Epithelial cell of esophagus (primary cell): ENCODE results near the gene FSTL4.
A peak's percentile ranks its signal among the peaks of the same experiment; 100 is the strongest.

ENCODE experiments used
- DNase-seq: peaks from one replicate; pipeline ENCODE4 v3.0.0; 2010; ENCODE audit warnings: low read depth
- H3K4me3 ChIP-seq: 2 replicates; pipeline ENCODE4 v1.5.1; 2011; ENCODE audit warnings: mild to moderate bottlenecking, low read length, control low read depth
- TF ChIP-seq, protein P1 (sequence below): IDR thresholded peaks from 2 replicates; pipeline ENCODE4 v1.5.1; 2011; ENCODE audit warnings: low read depth, mild to moderate bottlenecking, low read length, control low read depth, inconsistent platforms; ENCODE audit not compliant: insufficient read depth; ENCODE audit errors: missing control alignments

Gene FSTL4

DNA sequence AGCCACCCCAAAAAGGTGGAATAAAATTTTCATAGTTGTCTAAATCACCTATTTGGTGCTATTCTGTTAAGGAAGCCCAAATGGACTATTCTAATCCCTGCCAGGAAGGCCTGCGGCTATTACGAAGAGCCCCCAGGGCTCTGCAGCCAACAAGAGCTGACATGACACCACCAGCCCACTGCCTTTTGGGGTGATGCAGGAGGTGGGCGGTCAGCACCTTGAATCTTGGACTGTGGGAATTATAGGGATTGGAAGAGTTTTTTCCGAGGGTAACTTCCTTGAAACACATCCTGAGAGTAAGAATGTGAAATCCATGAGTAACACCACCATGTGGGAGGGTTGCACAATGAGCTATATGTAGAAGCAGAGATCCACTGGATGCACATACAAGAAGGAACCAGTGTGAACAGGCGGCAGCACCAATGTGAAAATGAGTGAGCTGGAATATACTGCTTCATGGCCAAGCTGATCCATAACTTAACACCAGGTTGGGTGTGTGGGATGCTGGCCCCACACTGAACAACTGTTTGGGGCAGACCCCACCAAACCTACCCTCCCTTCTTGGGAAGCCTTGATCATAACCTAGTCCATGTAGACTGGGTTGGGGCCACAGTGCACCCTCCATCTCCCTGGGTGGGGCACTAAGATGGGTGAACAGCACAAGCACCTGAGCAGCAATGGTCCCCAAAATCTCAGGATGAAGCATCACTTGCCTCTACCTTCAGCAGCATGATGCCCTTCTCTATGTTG lies 239.0 kb downstream of the FSTL4 start:
- TF ChIP-seq, protein P1, sequence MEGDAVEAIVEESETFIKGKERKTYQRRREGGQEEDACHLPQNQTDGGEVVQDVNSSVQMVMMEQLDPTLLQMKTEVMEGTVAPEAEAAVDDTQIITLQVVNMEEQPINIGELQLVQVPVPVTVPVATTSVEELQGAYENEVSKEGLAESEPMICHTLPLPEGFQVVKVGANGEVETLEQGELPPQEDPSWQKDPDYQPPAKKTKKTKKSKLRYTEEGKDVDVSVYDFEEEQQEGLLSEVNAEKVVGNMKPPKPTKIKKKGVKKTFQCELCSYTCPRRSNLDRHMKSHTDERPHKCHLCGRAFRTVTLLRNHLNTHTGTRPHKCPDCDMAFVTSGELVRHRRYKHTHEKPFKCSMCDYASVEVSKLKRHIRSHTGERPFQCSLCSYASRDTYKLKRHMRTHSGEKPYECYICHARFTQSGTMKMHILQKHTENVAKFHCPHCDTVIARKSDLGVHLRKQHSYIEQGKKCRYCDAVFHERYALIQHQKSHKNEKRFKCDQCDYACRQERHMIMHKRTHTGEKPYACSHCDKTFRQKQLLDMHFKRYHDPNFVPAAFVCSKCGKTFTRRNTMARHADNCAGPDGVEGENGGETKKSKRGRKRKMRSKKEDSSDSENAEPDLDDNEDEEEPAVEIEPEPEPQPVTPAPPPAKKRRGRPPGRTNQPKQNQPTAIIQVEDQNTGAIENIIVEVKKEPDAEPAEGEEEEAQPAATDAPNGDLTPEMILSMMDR = peak; percentile 17
- H3K4me3 ChIP-seq = no peak overlapping the region
- DNase-seq = peak; percentile 95

DNA sequence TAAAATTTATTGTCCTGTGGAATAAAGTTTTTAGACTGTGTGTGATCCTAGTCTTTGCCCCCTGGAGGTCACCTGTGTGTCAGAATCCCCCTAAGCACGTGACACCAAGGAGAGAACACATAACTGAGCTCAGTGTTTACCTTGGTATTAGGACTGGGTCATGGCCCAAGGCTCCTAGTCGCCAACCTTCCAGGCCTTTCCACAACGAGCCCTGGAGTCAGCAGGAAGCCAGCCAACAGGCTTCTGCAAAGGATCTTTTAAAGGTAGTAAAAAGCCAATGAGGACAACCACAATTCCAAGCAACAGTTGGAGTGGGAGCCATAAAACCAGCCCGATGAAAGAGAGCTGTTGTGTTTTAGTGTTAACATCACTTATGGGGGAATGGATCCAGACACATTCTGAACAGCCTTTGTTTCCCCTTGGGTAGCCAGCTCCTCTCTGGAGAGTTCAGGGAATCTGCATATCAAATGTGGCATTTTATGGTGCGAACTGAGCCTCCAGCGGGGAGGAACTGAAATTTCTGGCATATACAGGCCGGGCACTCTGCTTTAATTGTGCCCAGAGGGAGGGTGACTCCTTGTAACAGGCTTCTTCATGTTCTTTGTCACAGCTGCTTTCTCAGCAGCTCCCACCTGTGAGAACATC lies 239.9 kb downstream of the FSTL4 start:
- H3K4me3 ChIP-seq = no peak overlapping the region
- TF ChIP-seq, protein P1 = no peak
- peak; percentile 50 for DNase-seq

DNA sequence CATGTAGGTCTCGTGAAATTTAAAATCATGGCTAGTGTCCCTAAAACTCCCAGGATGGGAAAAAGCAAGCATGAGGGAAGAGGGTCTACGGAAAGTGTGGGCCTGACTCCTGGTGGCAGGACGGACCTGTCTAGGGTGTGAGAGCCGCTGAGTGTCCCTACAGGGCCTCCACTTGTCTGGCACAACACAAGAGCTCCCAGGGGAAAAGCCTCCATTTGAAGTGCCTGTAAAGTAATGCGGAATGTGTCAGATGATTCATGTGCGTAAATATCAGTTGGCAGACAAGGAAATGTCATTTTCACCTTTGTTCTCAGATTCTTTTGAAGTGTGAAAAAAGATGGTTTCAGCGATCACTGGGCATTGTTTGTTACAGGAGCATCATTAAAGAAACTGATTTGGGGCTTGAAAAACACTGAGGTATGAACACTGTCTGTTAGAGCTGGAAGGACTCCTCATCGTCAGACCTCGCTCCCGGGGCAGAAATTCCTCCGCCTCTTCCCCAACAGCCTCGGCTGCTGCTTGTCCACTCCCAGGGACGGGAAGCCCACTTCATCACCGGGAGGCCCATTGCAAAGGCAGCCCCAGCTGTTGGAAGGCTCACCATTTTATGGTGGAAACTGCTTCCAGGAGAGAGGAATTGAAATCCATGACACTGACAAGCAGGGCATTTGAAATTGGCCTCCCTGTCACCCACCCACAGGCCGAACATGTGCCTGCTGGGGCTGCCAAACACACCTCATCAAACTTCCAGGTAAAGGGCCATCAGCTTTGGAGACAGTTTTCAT lies 240.8 kb downstream of the FSTL4 start:
- TF ChIP-seq, protein P1 = no peak
- DNase-seq = peak; percentile 65

DNA sequence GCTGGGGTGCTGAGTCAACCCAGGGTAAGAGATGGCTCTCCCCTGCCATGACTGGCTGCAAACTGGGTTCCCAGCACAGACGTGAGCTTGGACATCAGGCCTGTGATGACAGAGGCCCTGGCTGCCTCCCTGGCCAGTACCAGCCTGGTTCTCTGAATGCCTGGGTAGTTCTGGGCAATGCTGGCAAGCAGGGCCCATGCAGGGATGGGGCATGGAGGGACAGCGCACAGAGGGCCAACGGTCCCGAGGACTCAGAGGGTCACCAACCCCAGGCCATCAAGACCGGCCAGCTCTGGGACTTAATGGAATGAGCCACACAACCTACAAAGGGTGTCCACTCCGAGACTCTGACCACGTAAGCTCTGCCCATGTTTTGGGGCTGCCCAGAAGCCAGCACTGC lies 241.4 kb downstream of the FSTL4 start:
- no peak overlapping the region for H3K4me3 ChIP-seq
- no peak for DNase-seq
- TF ChIP-seq, protein P1 = no peak

More for the DNA sequence above, 240.8 kb downstream of the FSTL4 start:
- no peak overlapping the region for H3K4me3 ChIP-seq

DNA sequence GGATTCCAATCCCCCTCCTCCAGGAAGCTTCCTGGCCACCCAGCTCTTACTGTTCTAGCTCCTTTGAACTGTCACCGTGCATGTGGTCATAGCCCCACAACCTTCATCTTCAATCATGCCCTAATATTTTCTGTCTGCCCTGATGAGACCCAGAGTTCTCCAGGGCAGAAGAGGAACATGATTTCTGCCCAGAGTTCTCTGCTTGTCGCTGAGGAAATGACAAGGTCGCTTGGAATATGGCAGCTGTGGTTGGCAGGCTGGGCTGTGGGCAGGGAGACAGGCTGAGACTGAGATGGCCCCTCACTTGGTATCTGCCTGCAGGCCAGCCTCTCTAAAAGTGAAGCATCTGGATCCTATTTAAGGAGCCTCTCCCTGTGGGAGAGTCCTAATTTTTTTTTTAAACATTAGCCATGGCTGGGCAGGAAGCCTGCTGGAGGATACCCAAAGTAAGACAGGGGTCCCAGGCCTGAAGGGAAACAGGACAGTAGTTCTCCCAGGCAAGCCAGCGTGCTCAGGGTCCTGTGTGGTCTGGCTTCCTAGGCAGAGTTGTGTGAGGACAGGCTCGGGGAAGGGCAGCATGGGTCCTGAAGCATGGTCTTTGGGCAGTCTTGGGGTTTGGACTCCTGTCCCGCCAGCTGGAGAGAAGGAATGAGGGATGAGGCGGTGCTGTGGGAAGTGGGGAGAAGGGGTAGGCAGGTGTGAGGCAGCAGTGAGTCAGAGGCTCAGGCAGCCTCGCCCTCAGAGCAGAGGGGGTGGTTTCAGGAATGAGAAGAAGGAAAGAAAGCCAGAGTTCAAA lies 242.1 kb downstream of the FSTL4 start:
- peak; percentile 88 for DNase-seq
- no peak overlapping the region for H3K4me3 ChIP-seq
- TF ChIP-seq, protein P1 = no peak

DNA sequence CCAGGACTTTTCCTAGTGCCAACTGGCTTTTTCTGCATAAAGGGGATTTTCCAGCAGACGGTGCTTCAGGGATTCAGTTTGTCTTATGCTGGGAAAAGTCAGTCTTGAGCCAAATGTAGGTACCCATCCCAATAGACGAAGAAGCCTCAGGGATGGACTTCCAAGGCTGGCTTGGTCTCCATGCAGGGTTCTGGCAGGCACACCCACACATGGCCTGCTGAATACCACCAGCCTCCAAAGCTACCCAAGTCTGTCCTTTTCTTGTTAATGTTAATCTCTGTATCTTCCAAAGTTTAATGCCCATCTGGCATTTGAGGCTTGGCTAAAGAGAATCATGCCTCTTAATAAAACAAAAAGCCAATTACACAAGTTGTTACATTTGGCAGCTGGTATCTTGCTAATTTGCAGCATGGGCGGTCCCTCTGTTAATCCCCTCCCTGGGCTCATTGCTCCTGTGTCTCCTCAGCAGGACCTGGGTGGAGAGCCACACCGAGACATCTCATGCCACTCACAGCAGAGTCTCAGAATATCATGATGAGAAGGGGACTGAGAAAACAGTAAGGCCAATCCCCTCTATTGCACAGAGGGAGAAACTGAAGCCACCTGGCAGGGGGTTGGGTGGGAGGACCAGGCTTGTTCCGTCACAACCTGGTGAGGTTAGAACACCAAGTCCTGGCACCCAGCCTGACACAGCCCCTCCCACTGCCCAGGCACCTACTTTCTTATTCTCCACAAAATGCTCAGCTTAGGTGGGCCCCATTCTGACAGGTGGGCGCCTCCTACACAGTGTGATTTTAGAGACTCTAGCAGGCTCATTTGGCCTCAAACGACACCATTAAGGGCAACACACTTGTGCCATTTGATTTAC lies 243.2 kb downstream of the FSTL4 start:
- no peak overlapping the region for H3K4me3 ChIP-seq
- TF ChIP-seq, protein P1 = no peak
- no peak for DNase-seq
